Measurements from ENCODE around the gene TRAF4. TPM values are rescaled to one million over a fixed set of nuclear protein-coding genes. Genes with fewer than 3 reads are reported as not detected.
"Not testable (repeated sequence)": the region's sequence is repeated elsewhere in the genome, so short reads cannot be mapped to it uniquely, and the experiment has no call there.

The TRAF4 gene
- total RNA-seq, 1 donor from 2014 or later: 173 TPM

- DNase-seq (ENCODE audit: low read depth): no peak
Measured at GRCh38 chr17:28714281-28714680, 29.5 kb upstream of the TRAF4 start.

DNA sequence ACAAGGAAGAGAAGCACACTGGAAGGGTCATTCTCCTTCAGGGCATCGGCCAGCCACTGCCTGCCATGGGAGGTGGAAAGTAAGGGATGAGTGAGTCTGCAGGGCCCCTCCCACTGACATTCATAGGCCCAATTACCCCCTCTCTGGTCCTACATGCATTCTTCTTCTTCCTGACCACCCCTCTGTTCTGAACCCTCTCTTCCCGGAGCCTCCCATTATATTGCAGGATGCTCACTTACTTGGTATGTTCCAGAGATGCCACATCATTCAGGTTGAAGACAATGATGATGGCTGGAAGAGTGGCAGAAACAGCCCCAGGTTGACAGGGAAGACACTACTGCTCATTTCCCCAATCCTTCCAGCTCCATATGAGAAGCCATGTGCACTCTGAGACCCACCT, 28.6 kb upstream of the TRAF4 start:
- DNase-seq (ENCODE audit: low read depth): no peak

DNA sequence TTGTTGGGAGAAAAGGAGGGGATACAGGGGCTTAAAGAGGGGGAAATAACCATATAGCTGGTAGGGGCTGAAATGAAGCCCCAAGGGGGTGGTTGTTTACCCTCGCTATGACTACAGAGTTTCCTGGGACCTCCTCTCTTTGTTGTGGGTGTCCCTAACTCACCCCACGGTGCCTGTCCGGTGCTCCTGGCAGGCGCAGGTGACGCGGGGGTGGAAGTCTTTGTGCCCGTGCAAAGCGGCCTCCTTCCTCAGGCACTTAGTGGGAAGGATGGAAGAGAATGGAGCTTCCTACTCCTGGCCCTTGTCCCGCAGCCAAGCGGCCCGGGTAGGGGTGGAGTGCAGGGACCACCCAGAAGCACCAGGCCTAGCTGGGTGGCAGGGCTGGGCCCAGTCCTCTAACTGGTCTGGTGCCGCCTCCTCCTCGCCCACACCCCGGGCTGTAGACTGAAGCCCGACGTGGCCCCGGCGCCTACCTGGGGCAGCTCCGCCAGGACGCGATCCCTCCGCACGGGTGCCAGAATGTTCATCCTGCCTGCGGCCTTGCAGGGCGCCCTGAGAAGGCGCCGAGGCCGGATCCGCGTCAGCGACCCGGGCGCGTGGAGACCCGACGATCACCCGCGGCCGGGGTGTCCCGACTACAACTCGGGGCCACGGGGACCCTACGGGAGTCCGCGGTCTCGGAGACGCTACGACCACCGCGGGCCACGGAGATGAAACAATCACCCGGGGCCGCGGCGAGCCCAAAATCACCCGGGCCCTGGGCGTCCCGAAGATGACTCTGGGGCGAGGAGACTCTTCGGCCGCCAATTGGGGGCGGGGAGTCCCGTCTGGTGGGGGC, 26.9 kb upstream of the TRAF4 start:
- DNase-seq (ENCODE audit: low read depth): peak; percentile 34

DNA sequence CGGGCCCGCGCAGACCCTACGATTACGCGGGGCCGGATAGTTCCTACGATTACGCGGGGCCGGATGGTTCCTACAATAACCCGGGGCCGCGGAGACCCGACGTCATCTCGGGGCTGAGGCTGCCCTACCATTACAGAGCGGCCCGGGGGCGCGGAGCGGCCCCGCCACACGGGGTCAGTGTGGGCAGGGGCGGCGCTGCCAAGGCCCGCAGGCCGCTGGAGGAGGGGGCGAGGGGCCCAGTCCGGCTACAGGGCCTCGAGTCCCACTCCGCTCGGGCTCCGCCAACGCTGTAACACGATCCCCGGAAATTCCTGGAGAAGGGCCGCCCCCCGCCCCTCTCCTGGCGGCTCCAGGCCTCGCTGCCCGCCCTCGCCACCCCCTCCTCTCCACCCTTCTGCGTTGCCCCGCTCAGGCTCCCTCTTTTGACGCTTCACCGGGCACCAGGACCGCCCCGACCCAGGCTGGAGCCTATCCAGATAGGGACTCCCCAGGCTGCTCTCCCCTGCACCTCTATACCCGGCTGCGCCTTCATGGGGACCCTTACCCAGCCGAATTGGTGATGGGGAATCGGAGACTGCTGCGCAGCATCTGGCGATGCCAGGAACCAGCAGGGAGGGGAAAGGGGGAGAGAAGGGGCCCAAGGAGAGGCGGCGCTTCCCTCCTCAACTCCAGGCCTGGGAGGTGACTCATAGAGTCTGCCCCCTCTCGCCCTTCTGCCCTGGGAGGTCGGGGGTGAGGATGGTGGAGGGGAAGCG, 26.1 kb upstream of the TRAF4 start, which contains the start of gene RAB34:
TSS of gene RAB34 (minus strand) at position 291 of the 755 bp plus-strand sequence. CDS start 602 bp downstream, outside the sequence.
- peak; percentile 90 for DNase-seq (ENCODE audit: low read depth)

GRCh38 chr17:28718333-28719020, 25.3 kb upstream of the TRAF4 start:
- no peak for DNase-seq (ENCODE audit: low read depth)

DNA sequence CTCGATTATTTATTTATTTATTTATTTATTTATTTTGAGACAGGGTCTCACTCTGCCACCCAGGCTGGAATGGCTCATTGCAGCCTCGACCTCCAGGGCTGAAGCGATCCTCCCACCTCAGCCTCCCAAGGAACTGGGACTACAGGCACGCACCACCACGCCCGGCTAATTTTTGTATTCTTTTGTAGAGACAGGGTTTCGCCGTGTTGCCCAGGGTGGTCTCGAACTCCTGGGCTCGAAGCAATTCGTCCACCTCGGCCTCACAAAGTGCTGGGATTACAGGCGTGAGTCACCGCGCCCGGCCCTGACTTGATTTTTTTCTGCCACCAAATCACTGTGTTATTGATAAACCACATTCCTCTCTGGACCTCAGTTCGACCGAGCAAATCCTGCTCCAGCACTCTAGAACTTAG, 24.8 kb upstream of the TRAF4 start:
- no peak for DNase-seq (ENCODE audit: low read depth)

- DNase-seq (ENCODE audit: low read depth): no peak
Measured at GRCh38 chr17:28720247-28720996, 23.4 kb upstream of the TRAF4 start.

- DNase-seq (ENCODE audit: low read depth): not testable (repeated sequence)
Measured at GRCh38 chr17:28720997-28721329, 22.8 kb upstream of the TRAF4 start.

DNA sequence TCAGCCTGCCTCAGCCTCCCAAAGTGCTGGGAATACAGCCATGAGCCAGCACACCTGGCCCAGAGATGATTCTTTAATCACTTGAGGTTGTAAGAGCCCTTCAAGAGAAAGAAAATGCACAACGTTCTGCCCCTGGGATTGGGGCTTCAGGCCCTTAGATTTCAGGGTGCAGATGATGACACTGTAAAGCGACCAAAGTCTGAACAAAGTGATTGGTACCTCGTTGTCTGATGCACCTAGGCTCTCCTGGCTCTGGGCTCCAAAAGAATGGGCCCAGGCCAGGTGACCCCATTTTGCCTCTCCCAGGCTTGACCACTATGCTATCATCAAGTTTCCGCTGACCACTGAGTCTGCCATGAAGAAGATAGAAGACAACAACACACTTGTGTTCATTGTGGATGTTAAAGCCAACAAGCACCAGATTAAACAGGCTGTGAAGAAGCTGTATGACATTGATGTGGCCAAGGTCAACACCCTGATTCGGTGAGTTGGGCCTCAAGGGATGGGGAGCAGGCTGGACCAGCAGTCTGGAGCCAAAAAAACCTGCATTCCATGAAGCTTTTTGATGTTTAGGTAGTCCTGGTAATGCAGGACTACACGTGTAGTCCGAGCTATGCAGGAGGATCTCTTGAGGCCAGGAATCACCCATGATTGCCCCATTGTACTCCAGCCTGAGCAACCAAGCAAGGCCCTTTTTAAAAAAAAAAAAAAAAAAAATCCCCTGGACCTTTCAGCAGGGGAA, 21.2 kb upstream of the TRAF4 start:
- no peak for DNase-seq (ENCODE audit: low read depth)

- DNase-seq (ENCODE audit: low read depth): no peak
Measured at GRCh38 chr17:28723159-28723835, 20.5 kb upstream of the TRAF4 start.

GRCh38 chr17:28723836-28724499, 19.8 kb upstream of the TRAF4 start:
- not testable (repeated sequence) for DNase-seq (ENCODE audit: low read depth)

DNA sequence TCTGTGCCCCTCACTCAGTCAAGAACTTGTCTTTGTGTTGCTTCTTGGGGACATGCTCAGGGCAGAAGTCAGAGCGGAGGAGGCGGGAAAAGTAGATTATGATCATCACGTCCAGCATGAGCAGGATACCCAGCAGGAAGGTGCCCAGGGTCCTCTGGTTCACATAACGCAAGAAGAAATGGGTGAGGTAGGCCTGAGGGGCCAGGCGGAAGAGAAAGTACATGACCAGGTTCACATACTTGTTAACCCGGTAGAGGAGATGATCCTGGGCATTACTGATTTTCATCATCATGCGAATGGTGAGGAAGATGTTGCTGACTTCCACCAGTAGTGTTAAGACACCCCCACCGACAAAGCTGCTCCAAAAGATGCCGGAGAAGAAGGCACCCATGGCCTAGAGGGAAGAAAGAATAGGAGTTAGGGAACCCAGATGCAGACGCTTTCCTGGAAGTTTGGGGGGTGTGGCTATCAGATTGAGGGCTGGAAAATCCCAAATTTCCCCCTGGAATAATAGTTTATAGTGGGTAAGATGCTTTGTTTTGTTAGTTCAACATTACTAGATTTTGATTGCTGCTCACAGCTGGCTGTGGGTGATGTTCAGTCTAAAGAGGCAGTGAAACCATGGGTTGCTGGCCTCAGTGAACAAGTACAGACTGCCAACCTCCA, 19.2 kb upstream of the TRAF4 start:
- DNase-seq (ENCODE audit: low read depth): no peak

DNA sequence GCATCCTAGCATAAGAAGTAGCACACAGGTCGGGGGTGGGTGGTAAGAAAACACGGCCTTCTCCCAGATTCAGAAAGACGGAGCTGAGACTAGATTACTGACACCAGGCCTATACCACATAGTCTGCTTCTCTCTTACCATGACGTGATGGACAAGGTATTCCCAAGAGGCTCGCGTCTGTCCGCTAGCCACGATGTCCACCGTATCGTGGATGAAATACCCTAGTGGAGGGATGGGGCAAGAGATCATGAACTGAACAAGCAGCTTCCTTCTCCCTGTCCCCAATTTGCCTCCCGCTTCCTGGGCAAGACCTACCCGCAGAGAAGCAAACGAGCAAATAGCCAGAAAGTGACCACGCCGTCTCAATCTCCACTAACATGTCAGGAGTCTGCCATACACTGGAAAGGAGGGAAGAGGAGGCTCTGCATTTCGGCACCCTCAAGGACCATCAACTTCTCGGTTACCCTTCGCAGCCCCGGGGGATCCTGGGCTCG, 18.6 kb upstream of the TRAF4 start:
- peak; percentile 53 for DNase-seq (ENCODE audit: low read depth)

GRCh38 chr17:28725660-28726225, 18.1 kb upstream of the TRAF4 start:
- peak; percentile 58 for DNase-seq (ENCODE audit: low read depth)

GRCh38 chr17:28726226-28726626, 17.6 kb upstream of the TRAF4 start, which contains the start of gene TLCD1:
Gene TLCD1 (minus strand): TSS chr17:28726233. CDS start chr17:28726097, 136 bp downstream.
- DNase-seq (ENCODE audit: low read depth): peak; percentile 81

DNA sequence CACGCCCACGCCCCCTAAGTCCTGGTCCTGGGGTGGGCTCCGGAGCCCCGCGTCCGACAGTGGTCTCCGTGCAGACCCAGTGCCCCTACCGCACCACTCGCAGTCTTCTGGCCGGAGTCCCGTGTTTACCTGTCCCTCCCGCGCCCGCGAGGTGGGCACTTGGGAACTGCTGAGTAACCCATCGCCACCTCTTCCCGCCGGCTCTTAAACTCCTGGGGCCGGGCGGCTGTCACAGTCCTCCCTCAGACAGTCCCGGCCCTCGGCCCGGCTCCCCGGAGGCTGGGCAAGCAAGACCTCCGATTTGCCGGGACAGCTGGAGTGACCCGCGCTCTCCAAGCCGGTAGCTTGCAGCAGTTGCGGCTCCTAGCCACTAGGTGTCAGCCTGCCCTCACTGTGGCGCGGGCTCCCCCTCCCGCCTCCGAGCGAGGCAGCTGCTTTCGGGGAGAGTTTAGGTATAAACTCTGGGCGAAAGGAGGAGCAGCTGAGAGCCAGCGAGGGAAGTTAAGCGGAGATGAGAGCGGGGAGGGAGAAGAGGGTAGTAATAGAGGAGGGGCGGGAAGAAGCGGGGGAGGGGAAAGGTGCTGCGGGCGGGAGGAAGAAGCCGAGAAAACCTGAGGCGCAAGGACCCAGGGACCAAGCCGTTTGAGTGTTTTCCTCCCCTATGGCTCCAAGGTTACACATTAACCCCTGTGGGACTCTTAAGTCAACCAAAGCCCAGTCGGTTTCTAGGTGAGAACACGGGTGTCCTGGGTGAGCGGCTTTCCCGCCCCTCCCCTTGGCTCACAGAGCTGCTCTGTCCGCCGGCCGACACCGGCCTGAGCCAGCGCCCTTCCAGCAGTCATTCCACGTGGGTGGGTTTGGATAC, 17.0 kb upstream of the TRAF4 start:
- DNase-seq (ENCODE audit: low read depth): peak; percentile 96
